GM18520 (cell line): ENCODE results near the gene RALGAPA2.

ENCODE experiments used
- ATAC-seq: cut with Tn5 transposase; IDR thresholded peaks from one replicate; pipeline ENCODE4 v1.9.1; 2021; ENCODE audit not compliant: unreplicated experiment

RALGAPA2 gene

DNA sequence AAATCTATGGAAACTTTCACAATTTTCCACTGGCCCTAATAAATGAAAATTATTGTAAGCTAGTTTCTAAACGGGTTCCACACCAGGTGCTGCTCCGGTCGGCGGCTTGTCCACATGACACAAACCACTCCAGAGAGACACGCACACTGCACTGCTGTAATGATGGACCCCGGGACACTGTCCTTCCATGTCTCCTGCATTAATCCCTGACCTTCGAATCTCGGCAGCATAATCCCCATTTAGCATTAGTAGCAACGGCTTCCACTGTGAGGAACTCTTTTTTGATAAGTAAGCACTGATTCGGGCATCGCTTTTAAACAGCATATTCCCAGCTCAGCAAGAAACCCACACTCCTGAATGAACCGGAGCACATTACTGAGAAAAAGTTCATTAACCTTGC lies 301.0 kb downstream of the RALGAPA2 start:
- ATAC-seq = no peak

DNA sequence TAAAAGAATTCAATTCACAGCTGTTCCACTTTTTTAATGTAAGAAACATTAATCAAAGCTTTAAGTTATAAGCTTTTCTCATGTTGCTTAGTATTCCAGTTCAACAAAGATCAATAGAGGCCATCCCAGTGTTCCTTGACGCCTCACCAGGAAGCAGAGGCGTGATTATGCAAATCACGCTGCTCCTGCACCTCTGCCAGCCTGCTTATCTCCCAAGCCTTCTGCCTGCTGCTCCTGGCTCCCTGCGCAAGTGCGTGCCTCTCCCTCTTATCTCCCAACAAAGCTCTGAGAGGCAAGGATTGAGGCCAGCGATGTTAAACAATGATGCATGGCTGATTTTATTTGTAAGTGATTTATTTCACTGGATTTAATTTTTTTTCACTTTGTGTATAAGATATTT lies 301.8 kb downstream of the RALGAPA2 start:
- no peak for ATAC-seq

DNA sequence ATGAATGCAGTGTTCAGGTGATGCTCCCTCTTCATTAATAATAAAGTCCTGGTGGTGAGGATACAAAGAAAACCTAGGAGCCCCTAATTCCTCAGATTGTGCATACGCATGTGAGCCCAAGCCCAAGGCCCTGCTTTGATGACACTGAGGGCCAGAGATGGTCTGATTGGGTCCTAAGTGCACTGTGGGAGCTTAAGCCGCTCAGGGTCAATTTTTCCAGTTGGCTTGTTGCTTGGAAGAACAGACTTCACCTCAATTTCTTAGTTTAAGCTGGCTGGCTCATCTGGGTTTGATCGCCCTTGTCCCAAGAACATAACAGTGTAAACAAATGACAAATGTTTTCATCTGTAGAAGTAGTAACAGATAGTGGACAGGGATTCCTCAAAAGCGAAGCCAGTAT lies 303.1 kb downstream of the RALGAPA2 start:
- no peak for ATAC-seq

DNA sequence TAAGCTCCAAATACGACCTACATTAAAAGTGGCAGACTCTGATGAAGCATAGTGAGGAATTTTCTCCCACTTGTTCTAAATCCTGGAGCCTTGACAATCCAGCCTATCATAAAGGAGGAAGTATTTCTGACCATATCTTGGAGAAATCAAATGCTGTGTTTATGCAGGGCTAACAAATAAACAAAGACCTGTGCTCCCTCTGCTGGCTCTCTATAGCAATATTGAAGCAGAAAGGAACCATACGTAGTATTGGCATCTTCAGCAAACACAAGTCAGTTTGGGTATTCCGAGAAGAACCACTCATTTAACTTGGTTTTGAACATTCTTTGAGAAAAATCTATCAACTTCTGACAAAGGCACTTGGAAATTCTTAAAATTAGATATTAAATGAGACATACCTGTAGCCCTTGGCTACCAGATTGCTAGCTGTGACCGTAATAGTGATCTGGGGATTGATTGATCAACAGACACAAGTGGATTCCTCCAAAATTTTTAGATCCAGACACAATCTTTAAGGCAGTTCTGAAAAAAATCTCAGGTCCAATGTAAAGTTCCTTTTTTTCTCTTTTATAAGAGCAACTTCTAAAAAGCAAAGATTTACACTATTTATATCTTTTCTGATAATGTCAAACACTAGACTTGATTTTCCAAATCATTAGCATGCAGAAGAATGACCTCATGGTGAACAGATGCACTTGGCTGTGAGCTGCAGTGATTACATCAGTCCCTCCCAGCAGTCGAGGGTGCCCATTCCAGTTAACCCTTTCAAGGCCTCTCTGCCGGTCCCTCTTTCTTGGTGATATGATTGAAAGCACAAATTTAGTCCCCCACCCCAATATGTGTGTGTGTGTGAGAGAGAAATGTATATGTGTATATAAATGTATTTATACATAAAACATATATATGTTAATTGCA lies 304.3 kb downstream of the RALGAPA2 start:
- ATAC-seq = no peak

DNA sequence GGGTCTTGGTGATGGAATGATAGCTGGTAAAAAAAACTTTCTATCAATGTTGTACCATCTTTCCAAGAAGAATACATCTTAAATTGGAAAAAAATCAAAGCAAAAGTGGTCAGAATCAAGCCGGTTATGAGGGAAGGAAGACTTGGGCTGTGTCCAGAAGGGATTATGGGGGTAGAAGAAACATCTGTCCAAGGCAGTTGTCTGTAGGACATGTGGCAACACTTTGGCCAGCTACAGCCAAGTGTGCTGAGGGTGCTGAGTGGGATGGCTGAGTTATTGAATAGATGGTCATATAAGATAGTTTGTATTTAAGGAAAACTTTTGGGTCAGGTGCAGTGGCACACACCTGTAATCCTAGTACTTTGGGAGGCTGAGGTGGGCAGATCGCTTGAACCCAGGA lies 306.1 kb downstream of the RALGAPA2 start:
- ATAC-seq = no peak

DNA sequence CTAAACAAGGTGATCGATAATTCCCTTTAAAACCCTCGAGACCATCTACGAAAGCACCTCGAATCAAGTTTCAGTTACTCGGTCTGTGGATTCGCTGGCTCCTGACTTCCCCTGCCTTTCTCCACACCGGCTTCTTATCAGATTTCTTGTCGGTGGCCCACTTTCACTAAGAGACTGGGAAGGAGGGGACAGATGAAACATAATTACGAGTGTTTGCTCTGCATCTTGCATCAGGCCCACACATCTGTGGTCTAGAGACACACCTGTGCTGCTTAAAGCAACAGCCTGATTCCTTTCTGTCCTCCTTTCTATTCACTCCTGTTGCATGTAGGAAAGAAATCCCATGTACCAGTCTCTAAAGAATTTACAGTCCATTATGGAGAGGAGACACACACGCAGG lies 306.8 kb downstream of the RALGAPA2 start:
- ATAC-seq = no peak

DNA sequence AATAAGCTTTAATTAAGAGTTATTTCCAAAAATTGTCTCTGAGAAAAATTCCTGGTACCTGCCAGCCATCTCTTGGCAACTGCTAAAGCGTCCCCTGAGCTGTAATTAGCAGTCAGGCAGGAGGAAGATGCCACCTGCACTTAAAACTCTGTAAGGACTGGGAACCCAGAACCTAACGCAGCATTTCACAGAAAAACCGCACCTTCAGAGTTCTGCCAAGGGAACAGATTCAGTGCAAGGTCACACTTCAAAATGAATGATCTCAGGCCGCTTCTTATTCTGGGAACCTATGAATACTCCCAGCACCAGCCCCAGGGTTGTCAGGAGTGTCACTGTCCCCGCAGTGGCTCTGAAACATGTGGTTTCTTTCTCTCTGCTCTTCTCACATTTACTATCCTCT lies 307.8 kb downstream of the RALGAPA2 start:
- ATAC-seq = no peak

DNA sequence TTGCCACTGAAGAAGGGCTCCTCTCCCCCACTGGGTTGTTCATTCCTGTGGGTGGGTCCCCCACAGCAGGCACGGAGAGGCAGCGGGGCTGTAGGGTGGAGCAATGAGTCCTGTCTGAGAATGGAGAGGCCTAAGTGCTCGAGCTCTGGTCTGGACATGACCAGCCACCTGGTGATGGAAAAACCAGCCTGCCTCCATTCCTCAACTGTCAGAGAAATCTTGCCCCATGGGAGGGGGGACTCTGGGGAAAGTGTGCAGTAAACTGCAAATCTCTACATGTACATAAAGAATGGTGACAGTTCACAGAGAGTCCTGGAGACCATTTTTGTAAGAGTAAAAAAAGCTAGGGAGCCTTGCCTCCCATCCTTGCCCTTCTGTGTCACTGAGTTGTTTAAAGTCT lies 310.5 kb downstream of the RALGAPA2 start:
- ATAC-seq = no peak

DNA sequence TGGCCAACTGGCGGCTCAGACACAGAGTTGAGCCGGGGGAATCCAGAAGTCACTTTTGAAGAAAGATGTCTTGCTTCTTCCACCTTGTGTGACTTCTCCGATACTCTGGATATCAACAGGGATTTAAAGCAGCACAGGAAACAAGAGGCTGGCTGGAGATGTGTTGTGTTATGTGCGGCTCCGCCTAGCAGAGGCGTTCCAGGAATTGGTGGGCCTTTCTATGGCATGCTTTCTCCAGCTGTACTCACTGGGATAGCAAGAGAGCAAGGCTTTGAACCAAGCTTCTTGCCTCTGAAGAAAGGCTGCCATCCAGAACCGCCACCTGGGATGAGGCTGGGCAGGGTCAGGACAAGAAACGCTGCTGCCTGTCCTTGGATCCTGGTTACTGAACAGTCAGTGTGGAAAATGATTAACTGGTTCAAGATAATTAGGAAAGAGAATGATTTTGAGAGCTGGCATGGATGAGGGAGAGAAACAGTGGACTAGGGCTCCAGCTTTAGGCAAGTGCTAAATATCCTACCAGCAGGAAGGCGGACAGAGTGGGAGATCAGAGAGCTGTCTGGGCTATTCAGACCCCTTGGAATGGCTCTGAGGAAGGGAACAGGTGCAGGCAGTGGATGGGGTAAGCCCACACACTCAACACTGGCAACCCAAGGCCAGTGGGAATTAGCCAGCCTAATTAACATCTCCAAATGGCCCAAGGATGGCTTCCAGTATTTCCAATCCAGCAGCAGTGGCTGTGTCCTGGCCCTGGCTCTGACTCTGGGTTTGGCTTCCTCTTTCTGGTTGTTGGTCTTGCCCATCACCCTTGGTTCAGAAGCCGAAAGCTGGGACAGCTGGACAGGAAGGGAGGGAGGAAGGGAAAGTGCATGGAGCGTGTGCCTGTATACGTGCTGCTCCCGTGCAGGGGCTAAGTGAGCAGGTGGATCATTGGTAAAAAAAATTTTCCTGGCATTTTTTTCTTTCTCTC lies 312.6 kb downstream of the RALGAPA2 start:
- ATAC-seq = no peak

DNA sequence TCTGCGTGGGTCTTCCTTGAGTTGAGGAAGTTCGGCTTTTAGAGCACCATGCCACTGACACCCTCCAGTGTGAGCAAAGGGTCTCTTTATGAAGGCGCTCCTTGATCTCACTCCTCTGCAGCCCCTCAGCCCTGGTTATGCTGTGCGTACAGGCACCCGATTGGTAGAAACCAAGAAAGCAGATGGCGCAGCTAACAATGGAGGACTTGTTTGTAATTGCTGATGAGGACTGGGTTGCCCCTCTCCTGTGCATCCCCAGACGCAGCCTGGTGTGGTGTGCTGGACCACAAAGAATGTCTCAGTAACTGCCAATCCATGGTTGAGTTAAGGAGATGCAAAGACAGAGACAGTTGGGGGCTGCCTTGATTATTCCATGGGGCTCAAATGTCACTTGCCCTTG lies 314.3 kb downstream of the RALGAPA2 start:
- no peak for ATAC-seq

DNA sequence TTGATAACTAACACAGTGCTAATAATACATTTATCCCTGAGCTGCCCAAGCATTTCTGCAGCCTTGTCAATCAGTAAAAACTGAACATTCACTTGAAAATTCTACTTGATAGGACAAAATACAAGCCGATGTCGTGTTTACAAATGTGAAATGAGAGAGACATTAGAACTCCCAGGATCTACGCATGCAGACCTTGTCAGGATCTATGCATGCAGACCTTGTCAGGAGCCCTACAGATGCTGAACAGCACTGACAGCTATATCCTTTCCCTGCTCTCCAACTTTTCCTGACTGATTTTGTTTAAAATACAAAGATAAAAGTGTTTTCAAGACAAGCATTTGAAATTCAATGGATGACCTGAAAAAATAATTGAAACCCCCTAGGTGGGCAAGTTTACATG lies 315.6 kb downstream of the RALGAPA2 start:
- no peak for ATAC-seq

DNA sequence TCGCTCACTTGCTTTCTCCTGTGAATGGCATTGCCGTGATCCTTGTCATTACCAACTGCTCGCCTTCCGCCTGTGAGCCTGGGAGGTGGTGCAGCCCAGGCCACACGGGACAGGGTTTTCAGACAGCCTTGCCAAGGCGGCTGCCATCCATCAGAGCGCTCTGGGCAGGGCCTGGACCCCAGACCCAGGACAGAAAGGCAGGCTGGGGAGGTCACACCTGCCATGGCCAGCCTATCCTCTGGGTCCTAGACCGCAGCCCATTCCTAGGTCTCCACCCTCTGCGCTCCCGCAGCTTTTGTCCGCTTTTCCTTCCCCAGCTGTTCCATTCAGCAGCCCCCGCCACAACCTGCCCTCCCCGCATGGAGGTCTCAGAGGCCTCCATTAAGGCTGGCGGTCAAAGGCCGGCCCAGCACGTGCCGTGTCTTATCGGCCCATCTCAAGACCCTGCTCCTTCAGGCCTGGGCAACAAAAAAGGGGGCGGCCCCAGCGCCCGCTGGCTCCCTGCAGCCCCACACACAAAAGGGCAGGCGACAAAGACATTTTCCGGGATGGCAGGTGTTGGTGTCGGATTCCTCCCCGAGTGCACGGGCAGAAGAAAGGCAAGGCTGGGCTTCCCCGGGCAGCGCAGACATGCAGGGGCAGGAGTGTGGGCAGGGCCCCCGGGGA lies 316.4 kb downstream of the RALGAPA2 start:
- ATAC-seq = no peak

DNA sequence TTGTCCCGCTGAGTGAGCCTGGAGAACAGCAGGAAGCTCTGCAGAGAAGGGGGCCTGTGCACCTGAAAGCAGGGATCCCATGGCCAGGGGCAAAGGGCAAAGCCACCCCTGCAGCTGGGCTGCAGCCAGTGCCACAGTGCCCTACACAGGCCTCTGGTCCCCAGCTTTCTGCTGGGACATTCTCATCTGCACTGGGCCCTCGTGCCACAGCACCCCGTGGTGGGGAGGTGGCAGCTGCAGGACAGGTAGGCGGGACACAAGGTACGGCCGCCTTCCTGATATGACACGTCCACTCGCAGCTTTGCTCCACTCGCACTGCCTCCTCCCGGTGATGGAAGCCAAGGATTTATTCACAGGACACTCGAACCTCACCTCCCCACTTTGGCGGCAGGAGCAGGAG lies 317.4 kb downstream of the RALGAPA2 start:
- ATAC-seq = no peak

DNA sequence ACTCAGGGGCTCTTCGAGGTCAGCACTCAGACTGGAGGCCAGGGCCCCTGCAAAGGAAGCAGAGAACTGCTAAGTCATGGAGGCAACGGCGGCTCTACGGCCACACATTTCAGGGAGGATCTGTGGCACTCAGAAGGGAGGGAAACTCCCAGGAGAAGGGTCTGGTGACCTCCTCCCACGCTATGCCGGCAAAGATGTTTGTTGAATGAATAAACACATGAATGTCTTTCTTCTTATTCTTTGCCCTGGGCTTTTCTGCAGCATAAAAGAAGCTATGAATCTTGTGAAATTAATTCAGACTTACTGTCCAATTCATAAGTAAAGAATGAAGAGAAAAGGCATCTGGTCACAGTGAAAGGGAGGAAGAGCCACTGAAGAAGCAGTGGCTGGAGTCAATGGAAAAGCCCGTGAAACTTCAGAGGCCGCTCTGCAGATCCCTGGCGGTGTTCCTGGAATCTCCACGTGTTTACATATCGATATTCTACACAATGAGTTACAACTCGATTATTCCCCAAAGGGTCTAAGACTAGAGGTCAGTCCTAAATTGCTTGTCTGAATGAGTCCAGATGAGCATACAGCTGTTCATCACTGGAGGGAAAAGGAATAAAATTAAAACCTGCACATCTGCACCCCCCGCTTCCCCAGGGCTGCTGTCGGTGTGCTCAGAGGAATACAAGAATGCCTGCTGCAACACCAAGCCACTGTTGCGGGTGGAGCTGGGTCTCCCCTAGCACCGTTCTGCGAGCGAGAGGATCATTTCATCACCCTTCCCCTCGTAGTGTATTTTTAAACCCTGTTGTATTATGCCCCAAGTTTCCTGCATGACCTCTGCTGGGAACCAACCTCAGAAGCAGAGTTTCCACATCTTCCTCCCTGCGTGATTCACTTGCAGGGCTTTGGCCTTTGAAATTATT lies 319.0 kb downstream of the RALGAPA2 start:
- no peak for ATAC-seq

DNA sequence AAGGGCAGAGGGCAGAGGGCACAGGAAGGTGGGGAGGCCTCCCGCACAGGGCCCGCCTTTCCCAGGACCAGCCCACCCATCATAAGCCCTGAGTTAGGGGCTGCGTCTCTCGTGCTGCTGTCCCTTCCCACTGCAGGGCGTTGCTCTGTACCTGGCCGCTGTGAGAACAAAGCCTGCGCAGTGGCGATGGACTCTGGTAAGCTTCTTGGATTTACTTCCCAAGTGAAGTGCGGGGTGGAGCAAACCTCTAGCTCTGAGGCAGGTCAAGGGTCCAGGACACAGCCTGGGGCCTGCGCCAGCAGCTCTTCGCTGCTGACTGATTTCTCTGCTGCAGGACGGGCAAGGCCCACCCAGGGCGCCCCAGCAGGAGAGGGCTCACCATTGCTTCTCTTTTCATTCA lies 320.7 kb downstream of the RALGAPA2 start:
- no peak for ATAC-seq

DNA sequence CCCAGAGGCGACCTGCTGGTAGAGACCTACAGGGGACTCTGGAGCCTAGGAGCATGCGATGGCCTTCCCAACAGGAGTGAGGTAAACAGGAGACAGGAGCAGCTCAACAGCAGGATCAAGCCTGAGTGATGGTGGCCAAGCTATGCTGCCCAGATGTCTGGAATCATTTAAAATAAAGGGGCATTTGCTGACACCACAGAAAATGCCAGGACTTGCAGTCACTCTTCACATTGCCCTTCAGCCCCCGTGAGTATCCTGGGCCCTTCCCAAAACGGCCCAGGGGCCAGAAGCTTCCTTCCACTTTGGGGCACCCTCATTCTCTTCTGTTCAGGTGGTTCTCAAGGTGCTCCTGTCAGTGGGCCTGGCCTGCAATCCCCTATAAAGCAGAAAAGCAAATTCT lies 321.3 kb downstream of the RALGAPA2 start:
- no peak for ATAC-seq

DNA sequence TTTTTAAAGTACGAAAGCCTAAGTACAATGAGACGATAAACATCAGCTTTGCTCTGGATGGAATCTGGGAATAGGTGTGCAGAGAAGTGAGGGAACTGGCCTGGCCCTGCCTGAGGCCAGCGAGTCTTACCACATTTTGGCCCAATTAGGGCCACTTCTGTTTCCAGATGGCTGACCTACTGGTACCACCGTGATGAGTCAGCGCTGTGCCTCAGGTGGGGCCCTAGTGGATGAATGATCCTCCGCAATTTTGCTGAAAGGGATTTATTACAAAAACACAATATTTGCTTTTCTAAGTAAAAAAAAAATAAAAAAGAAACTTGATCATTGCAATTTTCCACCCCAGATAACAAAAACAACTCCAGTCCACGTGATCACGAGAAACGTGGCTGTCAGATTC lies 322.1 kb downstream of the RALGAPA2 start:
- ATAC-seq = no peak

DNA sequence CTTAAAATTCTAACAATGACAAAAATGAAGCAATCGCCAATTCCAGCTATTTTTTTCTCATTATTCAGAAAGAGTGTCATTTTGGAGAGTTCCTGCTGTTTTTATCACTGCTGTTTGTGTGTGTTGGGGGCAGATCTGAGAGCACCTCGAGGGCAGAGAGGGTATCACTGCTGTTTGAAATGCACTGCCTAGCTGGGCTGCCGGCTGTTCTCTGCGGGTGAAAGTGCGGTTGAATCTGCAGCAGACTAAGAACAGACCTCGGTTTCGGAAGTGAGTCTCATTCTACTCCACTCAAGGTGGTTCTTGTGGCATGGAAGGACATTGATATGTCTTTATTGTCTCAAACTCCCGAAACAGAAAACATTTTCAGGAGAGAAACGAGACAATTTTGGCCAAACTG lies 326.3 kb downstream of the RALGAPA2 start:
- no peak for ATAC-seq

DNA sequence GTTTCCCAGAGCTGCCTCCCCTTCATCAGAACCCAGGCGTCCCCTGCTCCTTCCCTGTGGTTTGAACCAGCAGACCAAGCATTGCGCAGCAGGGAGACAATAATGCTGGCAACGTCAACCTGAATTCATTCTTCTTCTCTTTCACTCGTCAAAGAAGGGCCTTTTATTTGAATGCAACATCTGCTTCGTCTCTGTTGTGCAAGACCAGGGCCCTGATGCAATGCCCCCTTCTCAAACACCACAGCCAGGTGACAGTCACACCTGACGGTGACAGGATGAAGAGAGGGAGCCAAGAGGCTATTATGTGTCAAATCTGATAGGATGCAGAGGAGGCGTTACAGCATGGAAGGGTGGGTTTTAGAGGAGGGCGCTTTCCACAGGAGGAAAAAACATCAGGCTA lies 336.6 kb downstream of the RALGAPA2 start:
- ATAC-seq = no peak

DNA sequence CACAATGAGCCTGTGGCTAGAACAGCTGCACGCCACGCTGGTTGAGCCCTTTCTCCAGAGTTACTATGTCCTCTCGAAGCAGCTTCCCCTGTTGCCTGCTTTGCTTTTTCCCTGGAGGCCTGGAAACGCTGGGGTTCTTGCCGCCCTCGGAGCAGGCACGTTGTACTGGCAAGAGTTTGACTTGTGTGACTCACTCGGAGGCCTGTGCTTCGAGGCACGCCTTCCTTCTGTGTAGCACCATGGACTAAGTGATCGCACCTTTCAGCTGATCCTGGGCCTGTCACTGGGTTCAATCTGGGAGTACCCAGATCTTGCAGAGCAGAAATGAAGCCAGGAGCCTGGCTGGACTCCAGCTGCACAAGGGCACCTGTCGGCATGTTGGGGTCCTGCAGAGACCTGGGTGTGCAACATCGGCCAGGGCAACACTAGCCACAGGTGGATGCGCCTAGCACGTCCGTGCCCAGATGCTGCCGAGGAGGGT lies 339.3 kb downstream of the RALGAPA2 start:
- no peak for ATAC-seq
